Measurements from ENCODE around the gene CORIN.

- no peak for TF ChIP-seq CTCF (conservative IDR thresholded peaks at IDR 0.05; ENCODE audit: low read length)
- TF ChIP-seq EZH2phosphoT487 (IDR thresholded peaks at IDR 0.05; ENCODE audit: borderline replicate concordance): no peak
Observed at GRCh38 chr4:47817275-47817674, 20.6 kb downstream of the CORIN start.

Measured in Loucy (cell line).